ELR (cell line): ENCODE measurements around the gene SPATA6.
"Not testable (repeated sequence)": the region's sequence is repeated elsewhere in the genome, so short reads cannot be mapped to it uniquely, and the experiment has no call there.

Experiments used
- DNase-seq: peaks from one replicate; pipeline ENCODE4 v3.0.0-alpha.2; 2015; ENCODE audit warnings: low read depth

Gene SPATA6

GRCh38 chr1:48344373-48344772 lies 127.6 kb downstream of the SPATA6 start:
- no peak for DNase-seq

- no peak for DNase-seq
Observed at GRCh38 chr1:48341221-48341620, 130.8 kb downstream of the SPATA6 start.

- DNase-seq: no peak
Observed at GRCh38 chr1:48338257-48338656, 133.7 kb downstream of the SPATA6 start.

- DNase-seq: no peak
Observed at GRCh38 chr1:48333316-48333715, 138.7 kb downstream of the SPATA6 start.

- no peak for DNase-seq
Observed at GRCh38 chr1:48332115-48332514, 139.9 kb downstream of the SPATA6 start.

GRCh38 chr1:48329905-48330304 lies 142.1 kb downstream of the SPATA6 start:
- no peak for DNase-seq

- no peak for DNase-seq
Observed at GRCh38 chr1:48329486-48329885, 142.5 kb downstream of the SPATA6 start.

- DNase-seq: not testable (repeated sequence)
Observed at GRCh38 chr1:48311829-48312228, 160.2 kb downstream of the SPATA6 start.

- DNase-seq: no peak
Observed at GRCh38 chr1:48309564-48310082, 162.4 kb downstream of the SPATA6 start.

- DNase-seq: no peak
Observed at GRCh38 chr1:48302652-48303051, 169.4 kb downstream of the SPATA6 start.

GRCh38 chr1:48294656-48295055 lies 177.3 kb downstream of the SPATA6 start:
- no peak for DNase-seq

GRCh38 chr1:48294094-48294493 lies 177.9 kb downstream of the SPATA6 start:
- DNase-seq: not testable (repeated sequence)

GRCh38 chr1:48292706-48293105 lies 179.3 kb downstream of the SPATA6 start:
- no peak for DNase-seq

- no peak for DNase-seq
Observed at GRCh38 chr1:48291421-48291820, 180.6 kb downstream of the SPATA6 start.

GRCh38 chr1:48285525-48285924 lies 186.5 kb downstream of the SPATA6 start:
- no peak for DNase-seq

GRCh38 chr1:48284696-48285420 lies 187.1 kb downstream of the SPATA6 start:
- DNase-seq: not testable (repeated sequence)

GRCh38 chr1:48282329-48282728 lies 189.7 kb downstream of the SPATA6 start:
- not testable (repeated sequence) for DNase-seq

- not testable (repeated sequence) for DNase-seq
Observed at GRCh38 chr1:48277437-48277836, 194.6 kb downstream of the SPATA6 start.

GRCh38 chr1:48266576-48266975 lies 205.4 kb downstream of the SPATA6 start:
- DNase-seq: no peak

GRCh38 chr1:48263041-48263440 lies 209.0 kb downstream of the SPATA6 start:
- no peak for DNase-seq

GRCh38 chr1:48261881-48262400 lies 210.1 kb downstream of the SPATA6 start:
- no peak for DNase-seq

- no peak for DNase-seq
Observed at GRCh38 chr1:48258106-48258505, 213.9 kb downstream of the SPATA6 start.

GRCh38 chr1:48254254-48254653 lies 217.8 kb downstream of the SPATA6 start:
- no peak for DNase-seq

GRCh38 chr1:48251821-48252220 lies 220.2 kb downstream of the SPATA6 start:
- DNase-seq: no peak
